A549 treated with AZD9567 at 1 μM for 4 hours (cell line): ENCODE data around the gene OR1C1. TPM values are rescaled to one million over a fixed set of nuclear protein-coding genes. Genes with fewer than 3 reads are reported as not detected.

Source experiments
- total RNA-seq: library from RNA; stranded (reverse); fragments of 200-300 nt; extraction: Qiagen RNA extraction; gene quantifications from 5 replicates; pipeline ENCODE4 v1.2.3, GENCODE V29; 2022; ENCODE audit not compliant: insufficient read depth

OR1C1 gene
- not detected in 5 replicates for total RNA-seq

GRCh38 chr1:247760456-247760855 is at the start of gene OR1C1:
TSS of gene OR1C1 (minus strand) at chr1:247760556. CDS start at chr1:247758406, 2,150 bp downstream.

DNA sequence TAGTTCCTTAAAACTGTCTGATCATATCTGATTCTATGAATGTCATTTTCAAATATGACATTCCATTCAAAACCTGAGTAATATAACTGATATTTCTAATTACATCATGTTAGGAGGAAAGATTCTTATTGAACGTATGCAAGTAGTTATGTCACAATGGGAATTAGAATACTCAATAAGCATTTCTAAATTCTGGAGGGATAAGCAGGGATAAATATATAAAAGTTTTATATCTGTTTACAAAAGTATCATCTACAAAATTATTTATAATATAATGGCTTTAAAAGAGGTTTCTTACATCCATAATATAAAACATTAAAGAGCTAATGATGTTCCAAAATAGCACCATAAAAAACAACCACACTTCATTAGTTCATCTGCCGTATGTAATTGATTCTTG is 12.3 kb downstream of the OR1C1 start, which contains the start of gene OR14A2:
TSS of gene OR14A2 (minus strand) at position 101 of the 400 bp plus-strand sequence.

DNA sequence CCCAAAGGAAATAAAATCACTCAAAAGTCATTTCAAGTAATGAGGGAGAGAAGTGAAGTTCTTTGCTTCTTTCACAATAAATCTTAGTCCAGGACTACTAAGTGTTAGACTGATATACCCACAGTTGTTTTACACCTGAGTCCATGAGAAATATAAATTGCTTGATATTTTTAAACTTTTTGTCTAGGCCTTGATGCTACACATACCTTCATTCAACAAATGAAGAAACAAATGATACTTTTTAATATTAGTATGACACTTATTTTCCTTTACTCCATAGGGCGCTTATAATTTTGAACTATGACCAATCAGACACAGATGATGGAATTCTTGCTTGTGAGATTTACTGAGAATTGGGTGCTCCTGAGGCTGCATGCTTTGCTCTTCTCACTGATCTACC is 22.0 kb downstream of the OR1C1 start, which contains the start of gene OR14K1:
TSS of gene OR14K1 (plus strand) at position 301 of the 400 bp plus-strand sequence. CDS start at position 301, 0 bp downstream.

DNA sequence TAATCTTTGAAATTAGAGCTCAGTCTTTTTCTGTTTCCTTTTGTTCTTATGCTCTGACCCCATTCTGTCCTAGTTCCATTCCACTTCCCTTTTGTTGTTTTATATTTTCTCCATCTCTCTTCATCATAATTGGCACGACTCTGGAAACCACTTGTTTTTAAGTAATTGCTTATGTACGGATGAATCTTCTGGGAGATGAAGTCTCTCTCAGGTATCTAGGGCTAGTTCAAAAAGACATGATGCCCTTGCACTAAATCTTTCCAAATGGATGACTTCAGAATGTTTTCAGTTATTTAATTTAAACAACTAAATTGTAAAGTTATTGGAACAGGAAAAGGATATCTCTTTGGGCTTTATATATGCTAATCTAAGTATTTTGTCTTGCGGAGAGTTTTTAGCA is 43.8 kb downstream of the OR1C1 start, which contains the start of gene OR6F1:
TSS of gene OR6F1 (minus strand) at position 101 of the 400 bp plus-strand sequence. CDS start 3,891 bp downstream, outside the sequence.

Other genes starting within 250 kb of the OR1C1 start
- not detected in 5 replicates for gene OR2C3, start 224.1 kb downstream of the OR1C1 start, total RNA-seq
- gene GCSAML, start 211.4 kb downstream of the OR1C1 start, total RNA-seq, result not detected in 5 replicates
- gene OR2G2, start 172.2 kb downstream of the OR1C1 start, total RNA-seq, result not detected in 5 replicates
- not detected in 5 replicates for gene OR2G3, start 155.0 kb downstream of the OR1C1 start, total RNA-seq
- gene OR13G1, start 80.8 kb downstream of the OR1C1 start, total RNA-seq, result not detected in 5 replicates
- gene OR6F1, start 43.9 kb downstream of the OR1C1 start, total RNA-seq, result not detected in 5 replicates
- not detected in 5 replicates for gene OR14K1, start 21.9 kb downstream of the OR1C1 start, total RNA-seq
- gene OR14A2, start 12.4 kb downstream of the OR1C1 start, total RNA-seq, result not detected in 5 replicates
- gene OR14A16, start 63.6 kb upstream of the OR1C1 start, total RNA-seq, result not detected in 5 replicates
- gene OR11L1, start 81.3 kb upstream of the OR1C1 start, total RNA-seq, result not detected in 5 replicates
- gene TRIM58, start 96.6 kb upstream of the OR1C1 start, total RNA-seq, result not detected in 5 replicates
- gene OR2W3, start 135.0 kb upstream of the OR1C1 start, total RNA-seq, result not detected in 5 replicates
- not detected in 5 replicates for gene OR2T8, start 159.7 kb upstream of the OR1C1 start, total RNA-seq
- gene OR2AJ1, start 164.3 kb upstream of the OR1C1 start, total RNA-seq, result not detected in 5 replicates
- gene OR2L8, start 188.3 kb upstream of the OR1C1 start, total RNA-seq, result not detected in 5 replicates
- not detected in 5 replicates for gene OR2AK2, start 204.7 kb upstream of the OR1C1 start, total RNA-seq